HCT116 (cell line): Measurements from ENCODE around the gene MRPL20. TPM values are rescaled to one million over a fixed set of nuclear protein-coding genes. Genes with fewer than 3 reads are reported as not detected.

Experiments used
- ATAC-seq: fragments of 200-7000 bp; cut with Tn5 transposase; 2 replicates; pipeline ENCODE4 v1.9.1; 2020; ENCODE audit warnings: mild to moderate bottlenecking, moderate library complexity
- BruUV-seq: library from RNA; stranded (reverse); fragments of 400-500 nt; replicated peaks from 2 replicates; lab custom pipeline; 2021; lab: Mats Ljungman, UMichigan
- CTCF ChIA-PET: fragments of 300-600 bp; sonication (Branson Sonifier 250); formaldehyde crosslinking; loops from one replicate; lab custom pipeline; 2021; ENCODE audit warnings: antibody characterized with exemption; lab: Charles Lee
- POLR2A ChIA-PET: fragments of 300-600, 350-600 bp; sonication (Branson Sonifier 250); formaldehyde crosslinking; loops from one replicate; lab custom pipeline; 2021; ENCODE audit warnings: antibody characterized with exemption; lab: Charles Lee
- RAD21 ChIA-PET, 2 experiments: fragments of 300-600 bp; sonication (Branson Sonifier 250); formaldehyde crosslinking; loops; one replicate each; lab custom pipeline; 2023; ENCODE audit warnings: low total read pairs in 2 of 2; ENCODE audit not compliant: uncharacterized antibody in 2 of 2, unreplicated experiment in 2 of 2, low non-redundant PET in 1 of 2; lab: Charles Lee
- DNase-seq: peaks from one replicate; pipeline ENCODE4 v3.0.0-alpha.2; 2010; ENCODE audit warnings: low read depth, low spot score
- H2AFZ ChIP-seq: fragments of 200-600 bp; shearing (Covaris generic), sonication (generic); 2 replicates; pipeline ENCODE4 v1.6.1; 2017; ENCODE audit warnings: low read depth, mixed run types, mixed read lengths, antibody characterized with exemption, low read length; ENCODE audit not compliant: poor library complexity, severe bottlenecking
- H3K27ac ChIP-seq: 2 replicates; pipeline ENCODE4 v1.5.1; 2012; ENCODE audit warnings: low read depth, low read length
- H3K27me3 ChIP-seq: fragments of 200-600 bp; sonication (generic); 2 replicates; pipeline ENCODE4 v1.6.1; 2016; ENCODE audit warnings: mixed run types, low read length, mixed read lengths; ENCODE audit not compliant: insufficient read depth
- H3K36me3 ChIP-seq, 2 experiments: fragments of 200-500 bp in 1 of 2; fragments of 200-600 bp in 1 of 2; sonication (Bioruptor generic) in 1 of 2; sonication (generic) in 1 of 2; 2 replicates each; pipeline versions ENCODE4 v1.5.1 to v1.6.1; 2014 to 2016; ENCODE audit warnings: low read length in 2 of 2, inconsistent platforms in 1 of 2, mixed read lengths in 1 of 2, mixed run types in 1 of 2; ENCODE audit not compliant: insufficient read depth in 2 of 2, control insufficient read depth in 1 of 2
- H3K4me1 ChIP-seq, 2 experiments: fragments of 200-600 bp in 1 of 2; sonication (generic) in 1 of 2; 2 replicates each; pipeline versions ENCODE4 v1.5.1 to v1.6.1; 2012 to 2017; ENCODE audit warnings: low read length in 2 of 2, inconsistent platforms in 1 of 2, mild to moderate bottlenecking in 1 of 2, mixed read lengths in 1 of 2, mixed run types in 1 of 2, moderate library complexity in 1 of 2; ENCODE audit not compliant: insufficient read depth in 2 of 2, control insufficient read depth in 1 of 2
- H3K4me2 ChIP-seq: fragments of 200-600 bp; sonication (generic); 2 replicates; pipeline ENCODE4 v1.6.1; 2017; ENCODE audit warnings: mixed run types, low read length, mixed read lengths
- H3K4me3 ChIP-seq, 2 experiments: fragments of 200-600 bp in 1 of 2; sonication (generic) in 1 of 2; replicated peaks in 1 of 2; 2 replicates each; pipeline ENCODE4 v1.5.1; 2011 to 2016; ENCODE audit warnings: low read length in 2 of 2, control low read depth in 1 of 2, low read depth in 1 of 2, mild to moderate bottlenecking in 1 of 2, mixed read lengths in 1 of 2, mixed run types in 1 of 2
- H3K79me2 ChIP-seq: fragments of 200-600 bp; sonication (generic); 2 replicates; pipeline ENCODE4 v1.6.1; 2017; ENCODE audit warnings: mild to moderate bottlenecking, mixed run types, low read length, moderate library complexity, mixed read lengths; ENCODE audit not compliant: insufficient read depth
- H3K9ac ChIP-seq: fragments of 200-600 bp; sonication (generic); 2 replicates; pipeline ENCODE4 v1.6.1; 2016; ENCODE audit warnings: low read length, mixed read lengths
- H3K9me2 ChIP-seq: fragments of 200-600 bp; sonication (generic), shearing (Covaris generic); 2 replicates; pipeline ENCODE4 v1.6.1; 2017; ENCODE audit warnings: mixed run types, mild to moderate bottlenecking, moderate library complexity; ENCODE audit not compliant: insufficient read depth
- H3K9me3 ChIP-seq, 2 experiments: fragments of 200-500 bp in 1 of 2; fragments of 200-600 bp in 1 of 2; sonication (Bioruptor generic) in 1 of 2; sonication (generic) in 1 of 2; 2 replicates each; pipeline ENCODE4 v1.6.1; 2014 to 2017; ENCODE audit warnings: low read length in 2 of 2, mixed read lengths in 2 of 2, inconsistent platforms in 1 of 2, low read depth in 1 of 2, mild to moderate bottlenecking in 1 of 2, mixed run types in 1 of 2, moderate library complexity in 1 of 2; ENCODE audit not compliant: control insufficient read depth in 1 of 2, insufficient read depth in 1 of 2
- H4K20me1 ChIP-seq: fragments of 200-600 bp; sonication (generic), shearing (Covaris generic); 2 replicates; pipeline ENCODE4 v1.6.1; 2017; ENCODE audit warnings: mixed run types, mild to moderate bottlenecking, moderate library complexity; ENCODE audit not compliant: insufficient read depth
- CBX3 ChIP-seq: IDR thresholded peaks from 2 replicates; pipeline ENCODE4 v1.6.1; 2012; ENCODE audit warnings: low read depth
- CEBPB ChIP-seq: IDR thresholded peaks from 2 replicates; pipeline ENCODE4 v1.6.1; 2012; ENCODE audit warnings: low read depth
- EGR1 ChIP-seq: IDR thresholded peaks from 2 replicates; pipeline ENCODE4 v1.6.1; 2012; ENCODE audit warnings: low read depth
- EZH2 ChIP-seq: fragments of 200-600 bp; sonication (generic); IDR thresholded peaks from 2 replicates; pipeline ENCODE4 v1.6.1; 2017; ENCODE audit warnings: antibody characterized with exemption, mixed run types
- POLR2AphosphoS5 ChIP-seq: IDR thresholded peaks from 2 replicates; pipeline ENCODE4 v1.6.1; 2011; ENCODE audit warnings: mild to moderate bottlenecking, low read depth, low read length, moderate library complexity
- RAD21 ChIP-seq: IDR thresholded peaks from 2 replicates; pipeline ENCODE4 v1.6.1; 2012; ENCODE audit warnings: low read depth, mild to moderate bottlenecking
- REST ChIP-seq: IDR thresholded peaks from 2 replicates; pipeline ENCODE4 v1.6.1; 2012; ENCODE audit warnings: low read depth
- SIN3A ChIP-seq: IDR thresholded peaks from 2 replicates; pipeline ENCODE4 v1.6.1; 2012; ENCODE audit warnings: low read depth
- SP1 ChIP-seq: IDR thresholded peaks from 2 replicates; pipeline ENCODE4 v1.6.1; 2012; ENCODE audit warnings: low read depth
- SRF ChIP-seq: IDR thresholded peaks from 2 replicates; pipeline ENCODE4 v1.6.1; 2012; ENCODE audit warnings: low read depth
- YY1 ChIP-seq: IDR thresholded peaks from 2 replicates; pipeline ENCODE4 v1.6.1; 2011; ENCODE audit warnings: low read length, low read depth, moderate library complexity, mild to moderate bottlenecking; ENCODE audit not compliant: insufficient replicate concordance; ENCODE audit errors: extremely low read depth
- ZFX ChIP-seq: fragments of 450-650 bp; IDR thresholded peaks from 2 replicates; pipeline ENCODE4 v1.6.1; 2017
- intact Hi-C: fragments of 100-400 bp; cut with micrococcal nuclease; formaldehyde crosslinking; loops from 2 replicates; pipeline ENCODE4 v1.10.0; 2022
- total RNA-seq: library from RNA; stranded (reverse); gene quantifications from one replicate; pipeline ENCODE4 v1.2.1, GENCODE V29; 2021; ENCODE audit not compliant: unreplicated experiment
- TF ChIP-seq, protein P1 (sequence below), 3 experiments: fragments of 200-600 bp in 1 of 3; sonication (generic) in 1 of 3; IDR thresholded peaks in 2 of 3; conservative IDR thresholded peaks in 1 of 3; 2 replicates each; pipeline ENCODE4 v1.5.1; 2012 to 2017; ENCODE audit warnings: low read depth in 2 of 3, low read length in 2 of 3, antibody characterized with exemption in 1 of 3, borderline replicate concordance in 1 of 3, control low read depth in 1 of 3, mild to moderate bottlenecking in 1 of 3, mixed read lengths in 1 of 3, mixed run types in 1 of 3, moderate library complexity in 1 of 3; ENCODE audit not compliant: insufficient read depth in 1 of 3
- TF ChIP-seq, protein P2 (sequence below): IDR thresholded peaks from 2 replicates; pipeline ENCODE4 v1.6.1; 2011; ENCODE audit warnings: mild to moderate bottlenecking, low read length, moderate library complexity; ENCODE audit not compliant: insufficient replicate concordance; ENCODE audit errors: extremely low read depth

The MRPL20 gene
- total RNA-seq, 1 experiment from 2014 or later = 131 TPM

- Histone ChIP-seq H3K9me3 (no peaks in the 10 kb centered on the region), H3K4me1 (peaks cover 14 to 30% of the 10 kb centered on the region in 2 experiments), H3K9me2 (no peaks in the 10 kb centered on the region), H3K79me2 (no peaks in the 10 kb centered on the region), H4K20me1 (no peaks in the 10 kb centered on the region), H3K4me3 (no peak overlapping the region), H2AFZ (no peak overlapping the region), H3K27ac (no peak overlapping the region), H3K4me2 (no peak overlapping the region), H3K36me3 (no peaks in the 10 kb centered on the region), H3K27me3 (no peaks in the 10 kb centered on the region), H3K9ac (no peak overlapping the region)
- ChIA-PET POLR2A (no interaction called here), CTCF (no interaction called here), RAD21 (no interaction called here)
- no peak for TF ChIP-seq ZFX
- TF ChIP-seq EGR1 = no peak
- TF ChIP-seq CBX3 = no peak
- no peak for TF ChIP-seq REST
- TF ChIP-seq SP1 = no peak
- no peak for TF ChIP-seq SRF
- TF ChIP-seq RAD21 = no peak
- TF ChIP-seq SIN3A = no peak
- TF ChIP-seq EZH2 = no peak
- TF ChIP-seq CEBPB = no peak
- TF ChIP-seq POLR2AphosphoS5 = no peak
- TF ChIP-seq, protein P1, sequence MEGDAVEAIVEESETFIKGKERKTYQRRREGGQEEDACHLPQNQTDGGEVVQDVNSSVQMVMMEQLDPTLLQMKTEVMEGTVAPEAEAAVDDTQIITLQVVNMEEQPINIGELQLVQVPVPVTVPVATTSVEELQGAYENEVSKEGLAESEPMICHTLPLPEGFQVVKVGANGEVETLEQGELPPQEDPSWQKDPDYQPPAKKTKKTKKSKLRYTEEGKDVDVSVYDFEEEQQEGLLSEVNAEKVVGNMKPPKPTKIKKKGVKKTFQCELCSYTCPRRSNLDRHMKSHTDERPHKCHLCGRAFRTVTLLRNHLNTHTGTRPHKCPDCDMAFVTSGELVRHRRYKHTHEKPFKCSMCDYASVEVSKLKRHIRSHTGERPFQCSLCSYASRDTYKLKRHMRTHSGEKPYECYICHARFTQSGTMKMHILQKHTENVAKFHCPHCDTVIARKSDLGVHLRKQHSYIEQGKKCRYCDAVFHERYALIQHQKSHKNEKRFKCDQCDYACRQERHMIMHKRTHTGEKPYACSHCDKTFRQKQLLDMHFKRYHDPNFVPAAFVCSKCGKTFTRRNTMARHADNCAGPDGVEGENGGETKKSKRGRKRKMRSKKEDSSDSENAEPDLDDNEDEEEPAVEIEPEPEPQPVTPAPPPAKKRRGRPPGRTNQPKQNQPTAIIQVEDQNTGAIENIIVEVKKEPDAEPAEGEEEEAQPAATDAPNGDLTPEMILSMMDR (IDR thresholded peaks at IDR 0.05 in 2 of 3, conservative IDR thresholded peaks at IDR 0.05 in 1 of 3; ENCODE audit: borderline replicate concordance in 1 of 3, insufficient read depth in 1 of 3, low read depth in 2 of 3, low read length in 2 of 3) = no peak
- TF ChIP-seq, protein P2, sequence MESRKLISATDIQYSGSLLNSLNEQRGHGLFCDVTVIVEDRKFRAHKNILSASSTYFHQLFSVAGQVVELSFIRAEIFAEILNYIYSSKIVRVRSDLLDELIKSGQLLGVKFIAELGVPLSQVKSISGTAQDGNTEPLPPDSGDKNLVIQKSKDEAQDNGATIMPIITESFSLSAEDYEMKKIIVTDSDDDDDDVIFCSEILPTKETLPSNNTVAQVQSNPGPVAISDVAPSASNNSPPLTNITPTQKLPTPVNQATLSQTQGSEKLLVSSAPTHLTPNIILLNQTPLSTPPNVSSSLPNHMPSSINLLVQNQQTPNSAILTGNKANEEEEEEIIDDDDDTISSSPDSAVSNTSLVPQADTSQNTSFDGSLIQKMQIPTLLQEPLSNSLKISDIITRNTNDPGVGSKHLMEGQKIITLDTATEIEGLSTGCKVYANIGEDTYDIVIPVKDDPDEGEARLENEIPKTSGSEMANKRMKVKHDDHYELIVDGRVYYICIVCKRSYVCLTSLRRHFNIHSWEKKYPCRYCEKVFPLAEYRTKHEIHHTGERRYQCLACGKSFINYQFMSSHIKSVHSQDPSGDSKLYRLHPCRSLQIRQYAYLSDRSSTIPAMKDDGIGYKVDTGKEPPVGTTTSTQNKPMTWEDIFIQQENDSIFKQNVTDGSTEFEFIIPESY = no peak
- TF ChIP-seq YY1 = no peak
- intact Hi-C loops = no loop called here
- ATAC-seq (no peak), DNase-seq (no peak)
- no TSS peak for BruUV-seq
These were observed 12.3 kb upstream of the MRPL20 start for GRCh38 chr1:1419363-1419812.
